DND-41 (cell line): ENCODE data around the gene CRYL1.

Source experiments
- ATAC-seq: fragments of 200-7000 bp; cut with Tn5 transposase; 3 replicates; pipeline ENCODE4 v1.9.1; 2021; ENCODE audit warnings: low read depth; ENCODE audit not compliant: insufficient read depth
- DNase-seq: peaks from one replicate; pipeline ENCODE4 v3.0.0-alpha.2; 2020
- H2AFZ ChIP-seq: 2 replicates; pipeline ENCODE4 v1.6.0; 2012; ENCODE audit warnings: low read depth, low read length
- H3K27ac ChIP-seq: 2 replicates; pipeline ENCODE4 v1.5.1; 2012; ENCODE audit warnings: low read length, inconsistent platforms
- H3K27me3 ChIP-seq: fragments of 200-600 bp; sonication (generic); 2 replicates; pipeline ENCODE4 v1.6.0; 2012; ENCODE audit warnings: low read length, mild to moderate bottlenecking, inconsistent platforms; ENCODE audit not compliant: insufficient read depth, poor library complexity
- H3K36me3 ChIP-seq: 2 replicates; pipeline ENCODE4 v1.5.1; 2012; ENCODE audit warnings: low read length, inconsistent platforms; ENCODE audit not compliant: insufficient read depth
- H3K4me1 ChIP-seq: 2 replicates; pipeline ENCODE4 v1.5.1; 2012; ENCODE audit warnings: mild to moderate bottlenecking, low read length; ENCODE audit not compliant: insufficient read depth
- H3K4me2 ChIP-seq: 2 replicates; pipeline ENCODE4 v1.6.0; 2012; ENCODE audit warnings: mild to moderate bottlenecking, moderate library complexity, low read length, inconsistent platforms; ENCODE audit not compliant: insufficient read depth
- H3K4me3 ChIP-seq, 2 experiments: fragments of 200-600 bp in 1 of 2; shearing (Covaris generic) in 1 of 2; 2 replicates each; pipeline ENCODE4 v1.5.1; 2012 to 2016; ENCODE audit warnings: inconsistent platforms in 2 of 2, low read length in 2 of 2, mild to moderate bottlenecking in 2 of 2, low read depth in 1 of 2, moderate library complexity in 1 of 2
- H3K79me2 ChIP-seq: 2 replicates; pipeline ENCODE4 v1.6.0; 2012; ENCODE audit warnings: low read length, inconsistent platforms; ENCODE audit not compliant: insufficient read depth
- H3K9ac ChIP-seq: 2 replicates; pipeline ENCODE4 v1.6.0; 2012; ENCODE audit warnings: low read depth, mild to moderate bottlenecking, inconsistent platforms, low read length, moderate library complexity
- H3K9me3 ChIP-seq: 2 replicates; pipeline ENCODE4 v1.5.1; 2012; ENCODE audit warnings: low read length, moderate library complexity, mild to moderate bottlenecking, inconsistent platforms; ENCODE audit not compliant: insufficient read depth, severe bottlenecking
- H4K20me1 ChIP-seq: 2 replicates; pipeline ENCODE4 v1.6.0; 2012; ENCODE audit warnings: low read length; ENCODE audit not compliant: insufficient read depth
- EZH2 ChIP-seq: IDR thresholded peaks from 3 replicates; pipeline ENCODE4 v1.6.1; 2012; ENCODE audit warnings: borderline replicate concordance, low read depth, mild to moderate bottlenecking, moderate library complexity, low read length, inconsistent platforms; ENCODE audit not compliant: severe bottlenecking
- TF ChIP-seq, protein P1 (sequence below): IDR thresholded peaks from 2 replicates; pipeline ENCODE4 v1.5.1; 2012; ENCODE audit warnings: borderline replicate concordance, low read length, moderate library complexity, mild to moderate bottlenecking; ENCODE audit not compliant: poor library complexity, severe bottlenecking; ENCODE audit errors: extremely low read depth

Gene CRYL1

DNA sequence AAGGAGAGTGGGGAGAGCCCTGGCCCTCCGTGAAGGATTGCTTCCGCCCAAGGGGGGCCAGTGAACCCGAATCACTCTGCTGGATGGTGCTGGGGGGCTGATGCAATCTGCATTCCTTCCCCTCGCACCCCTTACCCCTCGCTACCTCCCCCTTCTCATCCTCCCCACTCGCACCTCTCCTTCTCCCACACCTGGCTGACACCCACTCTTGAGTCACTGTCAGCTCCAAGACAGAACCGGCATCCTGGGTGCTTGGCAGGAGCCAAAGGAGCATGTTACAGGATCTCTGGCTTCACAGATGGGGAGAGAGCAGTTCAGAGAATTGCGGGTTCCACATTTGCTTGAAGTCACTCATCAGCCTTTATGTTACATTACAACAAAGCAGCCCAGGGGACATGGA, 167.6 kb downstream of the CRYL1 start:
- Histone ChIP-seq H3K4me3 (no peak overlapping the region), H3K36me3 (no peaks in the 10 kb centered on the region), H3K79me2 (no peaks in the 10 kb centered on the region), H3K27me3 (no peaks in the 10 kb centered on the region), H3K4me2 (no peak overlapping the region), H4K20me1 (no peaks in the 10 kb centered on the region), H3K27ac (no peak overlapping the region), H2AFZ (no peak overlapping the region), H3K9me3 (no peaks in the 10 kb centered on the region), H3K4me1 (no peaks in the 10 kb centered on the region), H3K9ac (no peak overlapping the region)
- no peak for DNase-seq
- TF ChIP-seq, protein P1, sequence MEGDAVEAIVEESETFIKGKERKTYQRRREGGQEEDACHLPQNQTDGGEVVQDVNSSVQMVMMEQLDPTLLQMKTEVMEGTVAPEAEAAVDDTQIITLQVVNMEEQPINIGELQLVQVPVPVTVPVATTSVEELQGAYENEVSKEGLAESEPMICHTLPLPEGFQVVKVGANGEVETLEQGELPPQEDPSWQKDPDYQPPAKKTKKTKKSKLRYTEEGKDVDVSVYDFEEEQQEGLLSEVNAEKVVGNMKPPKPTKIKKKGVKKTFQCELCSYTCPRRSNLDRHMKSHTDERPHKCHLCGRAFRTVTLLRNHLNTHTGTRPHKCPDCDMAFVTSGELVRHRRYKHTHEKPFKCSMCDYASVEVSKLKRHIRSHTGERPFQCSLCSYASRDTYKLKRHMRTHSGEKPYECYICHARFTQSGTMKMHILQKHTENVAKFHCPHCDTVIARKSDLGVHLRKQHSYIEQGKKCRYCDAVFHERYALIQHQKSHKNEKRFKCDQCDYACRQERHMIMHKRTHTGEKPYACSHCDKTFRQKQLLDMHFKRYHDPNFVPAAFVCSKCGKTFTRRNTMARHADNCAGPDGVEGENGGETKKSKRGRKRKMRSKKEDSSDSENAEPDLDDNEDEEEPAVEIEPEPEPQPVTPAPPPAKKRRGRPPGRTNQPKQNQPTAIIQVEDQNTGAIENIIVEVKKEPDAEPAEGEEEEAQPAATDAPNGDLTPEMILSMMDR, result no peak
- no peak for TF ChIP-seq EZH2
- ATAC-seq, result no peak

DNA sequence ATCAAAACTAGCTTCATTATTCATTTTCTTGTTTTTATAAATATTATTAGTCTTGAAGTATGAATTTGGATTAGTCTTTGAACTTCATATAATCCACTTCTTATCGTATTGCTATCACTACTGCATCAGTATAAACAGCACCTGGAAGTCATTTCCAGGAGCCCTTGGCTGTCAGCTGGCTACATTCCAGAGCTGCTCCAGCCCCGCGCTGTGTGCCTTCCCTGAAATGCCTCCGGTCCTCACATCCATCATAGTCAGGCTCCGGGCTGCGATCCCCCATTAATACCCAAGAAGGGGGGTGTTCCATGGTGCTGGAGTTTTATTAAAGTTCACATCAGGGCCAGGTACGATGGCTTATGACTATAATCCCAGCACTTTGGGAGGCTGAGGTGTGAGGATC, 169.2 kb downstream of the CRYL1 start:
- no peak for DNase-seq
- no peaks in the 10 kb centered on the region for H4K20me1 ChIP-seq
- H3K4me1 ChIP-seq, result no peaks in the 10 kb centered on the region
- H2AFZ ChIP-seq, result no peak overlapping the region
- no peaks in the 10 kb centered on the region for H3K27me3 ChIP-seq
- H3K9ac ChIP-seq, result no peak overlapping the region
- H3K79me2 ChIP-seq, result no peaks in the 10 kb centered on the region
- H3K36me3 ChIP-seq, result no peaks in the 10 kb centered on the region
- no peak overlapping the region for H3K4me3 ChIP-seq
- H3K4me2 ChIP-seq, result no peak overlapping the region
- TF ChIP-seq EZH2, result no peak
- TF ChIP-seq, protein P1, result no peak
- ATAC-seq, result no peak
- H3K9me3 ChIP-seq, result no peaks in the 10 kb centered on the region
- H3K27ac ChIP-seq, result no peak overlapping the region

DNA sequence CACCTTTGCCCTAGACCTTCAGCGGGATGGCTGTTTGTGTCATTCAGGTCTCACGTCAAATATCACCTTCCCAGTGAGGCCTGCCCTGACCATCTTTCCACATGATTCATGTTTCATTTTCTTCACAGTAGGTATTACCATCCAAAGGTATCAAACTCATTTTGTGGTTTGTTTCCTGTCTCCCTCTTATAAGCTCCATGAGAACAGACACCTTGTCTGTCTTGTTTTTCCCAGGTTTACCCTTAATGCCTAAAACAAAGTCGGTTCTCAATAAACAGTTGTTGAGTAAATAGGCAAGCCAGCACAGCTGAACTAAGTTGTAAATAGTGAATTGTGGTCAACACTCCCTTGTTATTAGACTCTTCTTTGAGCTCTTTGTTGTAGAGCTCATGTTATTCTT, 170.9 kb downstream of the CRYL1 start:
- Histone ChIP-seq H3K36me3 (no peaks in the 10 kb centered on the region), H4K20me1 (no peaks in the 10 kb centered on the region), H3K4me3 (no peak overlapping the region), H3K27me3 (no peaks in the 10 kb centered on the region), H2AFZ (no peak overlapping the region), H3K4me1 (no peaks in the 10 kb centered on the region), H3K4me2 (no peak overlapping the region), H3K27ac (no peak overlapping the region), H3K79me2 (no peaks in the 10 kb centered on the region), H3K9me3 (no peaks in the 10 kb centered on the region), H3K9ac (no peak overlapping the region)
- no peak for DNase-seq
- TF ChIP-seq EZH2, result no peak
- TF ChIP-seq, protein P1, result no peak
- no peak for ATAC-seq

DNA sequence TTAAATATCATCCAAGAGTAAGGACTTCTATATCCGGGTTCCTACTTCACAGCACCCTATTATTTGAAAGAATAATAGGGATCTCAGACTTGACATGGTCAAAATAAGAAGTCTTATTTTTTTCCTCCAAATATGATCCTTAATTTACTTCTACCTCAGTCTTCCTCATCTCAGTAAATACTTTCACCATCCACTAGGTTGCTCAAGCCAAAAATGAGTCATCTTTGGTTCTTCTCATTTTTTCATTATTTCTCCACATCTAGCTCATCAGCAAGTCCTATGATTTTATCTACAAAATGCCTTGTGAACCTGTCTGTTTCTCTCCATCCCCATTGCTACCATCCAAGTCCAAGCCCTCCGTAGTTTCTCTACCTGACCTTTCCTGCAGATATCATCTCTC, 171.7 kb downstream of the CRYL1 start:
- H3K4me2 ChIP-seq, result no peak overlapping the region
- H3K27ac ChIP-seq, result no peak overlapping the region
- no peak for DNase-seq
- H3K4me1 ChIP-seq, result no peaks in the 10 kb centered on the region
- no peaks in the 10 kb centered on the region for H3K79me2 ChIP-seq
- no peaks in the 10 kb centered on the region for H3K36me3 ChIP-seq
- H3K27me3 ChIP-seq, result no peaks in the 10 kb centered on the region
- no peaks in the 10 kb centered on the region for H3K9me3 ChIP-seq
- no peak overlapping the region for H3K9ac ChIP-seq
- H4K20me1 ChIP-seq, result no peaks in the 10 kb centered on the region
- no peak overlapping the region for H3K4me3 ChIP-seq
- no peak overlapping the region for H2AFZ ChIP-seq
- TF ChIP-seq, protein P1, result no peak
- no peak for TF ChIP-seq EZH2
- ATAC-seq, result no peak
